Suprapubic skin (tissue), 4 donors: ENCODE results near the gene CYP2W1.

Experiments used
- CTCF ChIP-seq, 2 donors: fragments of 200-600 bp in 1 of 2; fragments of 450-650 bp in 1 of 2; sonication (generic) in 1 of 2; IDR thresholded peaks; one replicate each; pipeline ENCODE4 v1.5.1; 2016 to 2019; ENCODE audit warnings: antibody characterized with exemption in 2 of 2, mild to moderate bottlenecking in 1 of 2, moderate library complexity in 1 of 2
- EP300 ChIP-seq: sonication (generic); formaldehyde crosslinking; IDR thresholded peaks from one replicate; pipeline ENCODE4 v1.6.1; 2017; ENCODE audit warnings: antibody characterized with exemption
- POLR2A ChIP-seq, 2 donors: fragments of 450-650 bp; IDR thresholded peaks; one replicate each; pipeline ENCODE4 v1.6.1; 2017; ENCODE audit warnings: antibody characterized with exemption in 2 of 2, mild to moderate bottlenecking in 2 of 2, moderate library complexity in 2 of 2
- POLR2AphosphoS5 ChIP-seq, 3 donors: sonication (generic); formaldehyde crosslinking; IDR thresholded peaks; one replicate each; pipeline ENCODE4 v1.6.1; 2017; ENCODE audit warnings: antibody characterized with exemption in 3 of 3

GRCh38 chr7:958221-959200 lies 24.5 kb upstream of the CYP2W1 start:
- TF ChIP-seq POLR2A (IDR thresholded peaks at IDR 0.05) (no peak), CTCF (IDR thresholded peaks at IDR 0.05) (no peak), POLR2AphosphoS5 (IDR thresholded peaks at IDR 0.05) (no peak), EP300 (no peak)
